Measurements from ENCODE around the gene ACBD5. TPM values are rescaled to one million over a fixed set of nuclear protein-coding genes. Genes with fewer than 3 reads are reported as not detected.
"Not testable (repeated sequence)": the region's sequence is repeated elsewhere in the genome, so short reads cannot be mapped to it uniquely, and the experiment has no call there.

The ACBD5 gene, protein sequence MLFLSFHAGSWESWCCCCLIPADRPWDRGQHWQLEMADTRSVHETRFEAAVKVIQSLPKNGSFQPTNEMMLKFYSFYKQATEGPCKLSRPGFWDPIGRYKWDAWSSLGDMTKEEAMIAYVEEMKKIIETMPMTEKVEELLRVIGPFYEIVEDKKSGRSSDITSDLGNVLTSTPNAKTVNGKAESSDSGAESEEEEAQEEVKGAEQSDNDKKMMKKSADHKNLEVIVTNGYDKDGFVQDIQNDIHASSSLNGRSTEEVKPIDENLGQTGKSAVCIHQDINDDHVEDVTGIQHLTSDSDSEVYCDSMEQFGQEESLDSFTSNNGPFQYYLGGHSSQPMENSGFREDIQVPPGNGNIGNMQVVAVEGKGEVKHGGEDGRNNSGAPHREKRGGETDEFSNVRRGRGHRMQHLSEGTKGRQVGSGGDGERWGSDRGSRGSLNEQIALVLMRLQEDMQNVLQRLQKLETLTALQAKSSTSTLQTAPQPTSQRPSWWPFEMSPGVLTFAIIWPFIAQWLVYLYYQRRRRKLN
- 10 to 100 TPM; 24.2 to 24.5 TPM for total RNA-seq

- no peaks in the 10 kb centered on the region for H3K27me3 Mint-ChIP-seq
- peaks cover 24% of the 10 kb centered on the region for H3K4me1 Mint-ChIP-seq
- H3K4me3 Mint-ChIP-seq = peak within 1 kb of the TSS; percentile 97
- DNase-seq = peak; percentile 87
- CTCF ChIA-PET = interaction anchor here (0.9 to 6.7 kb wide), 7 partner anchors 10 to 18 kb away, joined by 3 to 40 read pairs (median 4); no protein-coding TSS in a partner anchor
- H3K9me3 Mint-ChIP-seq (ENCODE audit: low read depth) = no peaks in the 10 kb centered on the region
- H3K36me3 Mint-ChIP-seq = peaks cover 11% of the 10 kb centered on the region
- peak; percentile 60 for ATAC-seq
- H3K27ac Mint-ChIP-seq = peak within 1 kb of the TSS; percentile 97
These were observed at the start of gene ACBD5 for GRCh38 chr10:27240212-27241009. ACBD5 (minus strand) TSS chr10:27240797; CDS start chr10:27240688, 109 bp downstream.

GRCh38 chr10:27285093-27285492 is 44.5 kb upstream of the ACBD5 start:
- peaks cover 24% of the 10 kb centered on the region for H3K27me3 Mint-ChIP-seq
- DNase-seq = peak; percentile 70
- H3K4me1 Mint-ChIP-seq = peaks cover 5% of the 10 kb centered on the region
- no peak overlapping the region for H3K27ac Mint-ChIP-seq
- ATAC-seq = peak; percentile 82
- no peak overlapping the region for H3K4me3 Mint-ChIP-seq
- H3K36me3 Mint-ChIP-seq = no peaks in the 10 kb centered on the region
- CTCF ChIA-PET = interaction anchor here (0.9 to 1.6 kb wide), 4 partner anchors 13 to 395 kb away, joined by 3 to 8 read pairs (median 4); no protein-coding TSS in a partner anchor
- no peaks in the 10 kb centered on the region for H3K9me3 Mint-ChIP-seq (ENCODE audit: low read depth)

DNA sequence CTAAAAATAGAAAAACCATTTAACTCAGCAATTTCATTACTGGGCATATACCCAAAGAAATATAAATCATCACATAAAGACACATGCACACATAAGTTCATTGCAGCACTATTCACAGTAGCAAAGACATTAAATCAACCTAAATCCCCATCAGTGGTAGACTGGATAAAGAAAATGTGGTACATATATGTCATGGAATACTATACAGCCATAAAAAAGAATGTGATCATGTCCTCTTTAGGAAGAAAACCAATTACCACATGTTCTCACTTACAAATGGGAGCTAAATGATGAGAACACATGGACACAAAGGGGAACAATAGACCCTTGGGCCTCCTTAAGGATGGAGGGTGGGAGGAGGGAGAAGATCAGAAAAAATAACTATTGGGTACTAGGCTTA is 36.0 kb upstream of the ACBD5 start:
- Mint-ChIP-seq H3K27ac (no peak overlapping the region), H3K4me3 (no peak overlapping the region), H3K9me3 (ENCODE audit: low read depth) (no peaks in the 10 kb centered on the region), H3K36me3 (peaks cover 1% of the 10 kb centered on the region), H3K4me1 (peaks cover 2% of the 10 kb centered on the region), H3K27me3 (peaks cover 59% of the 10 kb centered on the region)
- CTCF ChIA-PET = no interaction called here
- no peak for DNase-seq
- no peak for ATAC-seq

DNA sequence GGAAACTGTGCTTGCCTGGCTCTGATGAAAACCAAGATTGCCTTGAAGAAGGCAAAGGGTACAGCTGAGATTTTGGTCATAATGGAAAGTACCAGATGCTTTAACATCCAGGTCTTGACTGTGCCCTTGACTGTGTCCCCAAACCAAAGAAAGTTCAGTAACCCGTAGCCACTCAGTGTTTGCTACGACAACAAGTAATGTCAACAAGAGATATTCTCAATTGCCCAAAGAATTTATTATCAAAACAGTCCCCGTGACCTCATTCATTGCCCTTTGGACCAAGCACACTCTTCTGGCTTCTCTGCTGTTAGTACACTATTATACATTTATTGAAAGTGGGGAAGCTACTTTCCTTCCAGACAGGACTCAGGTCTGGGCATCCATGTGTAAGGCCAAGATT is 25.4 kb upstream of the ACBD5 start:
- DNase-seq; H3K4me1 Mint-ChIP-seq; H3K4me3 Mint-ChIP-seq; ATAC-seq; H3K36me3 Mint-ChIP-seq; H3K9me3 Mint-ChIP-seq (ENCODE audit: low read depth); CTCF ChIA-PET; H3K27ac Mint-ChIP-seq: not testable (repeated sequence)
- H3K27me3 Mint-ChIP-seq = peaks cover 48% of the 10 kb centered on the region

DNA sequence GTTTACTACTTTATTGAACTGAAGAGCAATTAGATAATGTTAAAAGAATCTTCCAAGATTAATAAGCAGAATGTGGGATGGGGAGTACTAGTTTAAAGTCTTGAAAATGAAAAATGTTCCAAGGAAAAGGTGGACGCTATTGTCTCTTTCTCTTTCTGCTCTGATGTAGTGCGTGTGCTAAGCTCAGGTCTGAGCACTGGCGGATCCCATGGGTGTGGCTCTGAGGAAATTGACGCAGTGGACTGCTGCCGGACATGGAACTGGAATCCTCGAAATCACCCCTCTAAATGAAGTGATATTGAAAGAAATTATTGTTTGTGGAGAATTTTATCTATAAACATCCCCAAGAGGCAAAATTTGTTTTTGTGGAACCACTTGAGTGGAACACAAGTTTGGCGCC is 22.2 kb upstream of the ACBD5 start:
- DNase-seq; ATAC-seq; H3K4me3 Mint-ChIP-seq; H3K9me3 Mint-ChIP-seq (ENCODE audit: low read depth); H3K27ac Mint-ChIP-seq; CTCF ChIA-PET; H3K36me3 Mint-ChIP-seq: not testable (repeated sequence)
- H3K4me1 Mint-ChIP-seq = peaks cover 15% of the 10 kb centered on the region
- peaks cover 59% of the 10 kb centered on the region for H3K27me3 Mint-ChIP-seq

DNA sequence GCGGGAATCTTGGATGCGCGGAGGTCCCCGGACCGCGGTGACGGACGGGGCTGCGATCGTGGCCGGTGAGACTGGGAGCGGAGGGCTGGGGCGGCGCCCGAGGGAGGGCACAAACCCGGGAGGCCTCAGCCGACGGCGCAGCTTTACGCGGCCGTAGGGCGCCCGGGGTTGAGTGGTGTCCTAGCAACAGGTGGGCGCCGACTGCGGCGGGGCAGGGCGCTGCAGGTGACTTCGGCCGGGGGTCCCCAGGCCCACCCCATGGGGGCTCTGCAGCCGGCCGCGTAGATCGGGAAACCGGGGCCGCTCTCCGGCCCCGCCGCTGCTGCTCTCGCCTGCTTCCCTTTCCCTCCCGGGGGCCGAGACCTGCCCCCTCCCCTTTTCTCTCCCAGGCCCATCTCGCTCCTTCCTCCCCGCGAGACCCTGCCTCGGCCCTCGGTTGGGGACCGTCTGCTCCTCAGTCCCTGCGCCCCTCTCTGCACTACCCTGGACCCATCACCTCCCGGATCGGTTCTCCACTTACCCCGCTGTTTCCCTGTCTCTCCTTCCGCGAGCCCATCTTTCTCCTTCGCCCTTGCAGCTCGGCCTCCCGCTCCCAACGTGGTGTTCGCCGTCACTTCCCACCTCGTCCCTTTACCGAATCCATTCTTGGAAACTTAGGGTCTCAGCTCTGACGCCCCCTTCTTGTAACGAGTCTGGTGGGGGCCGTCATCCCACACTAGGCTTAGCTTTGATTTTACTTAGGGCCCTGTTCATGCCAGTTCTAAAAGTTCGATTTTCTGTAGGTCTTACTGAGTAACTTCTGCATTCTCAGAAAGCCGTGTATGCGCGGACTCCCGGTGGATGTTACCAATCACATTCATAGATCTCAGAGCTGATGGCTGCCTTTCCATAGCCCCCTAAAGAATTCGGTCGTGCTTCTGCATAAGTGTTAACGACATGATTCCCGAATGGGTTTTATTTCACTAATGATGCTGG is 18.5 kb upstream of the ACBD5 start:
- Mint-ChIP-seq H3K9me3 (ENCODE audit: low read depth) (no peaks in the 10 kb centered on the region), H3K36me3 (no peaks in the 10 kb centered on the region), H3K4me3 (peak overlapping the region; percentile 73), H3K27ac (no peak overlapping the region), H3K27me3 (peaks cover 60% of the 10 kb centered on the region), H3K4me1 (peaks cover 24% of the 10 kb centered on the region)
- CTCF ChIA-PET = no interaction called here
- DNase-seq = no peak
- peak; percentile 73 for ATAC-seq

DNA sequence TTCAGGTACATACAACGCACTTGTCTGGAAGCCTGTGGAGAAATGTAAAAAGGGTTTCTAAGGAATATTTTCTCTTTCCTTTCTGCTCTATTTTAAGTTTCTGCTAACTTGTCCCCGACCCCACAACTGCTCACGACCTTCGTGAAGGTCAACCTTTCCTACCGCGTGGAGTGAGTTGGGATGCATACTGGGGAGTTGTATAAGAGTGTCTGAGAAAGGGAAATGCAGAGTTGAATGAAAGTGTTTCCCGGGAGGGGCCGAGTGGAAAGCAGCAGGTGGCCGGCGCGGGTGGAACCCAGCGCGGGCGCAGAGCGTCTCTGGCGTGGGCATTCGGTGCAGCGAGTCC is 17.9 kb upstream of the ACBD5 start:
- ATAC-seq = no peak
- no peaks in the 10 kb centered on the region for H3K36me3 Mint-ChIP-seq
- H3K9me3 Mint-ChIP-seq (ENCODE audit: low read depth) = no peaks in the 10 kb centered on the region
- H3K4me1 Mint-ChIP-seq = peaks cover 27% of the 10 kb centered on the region
- H3K27me3 Mint-ChIP-seq = peaks cover 57% of the 10 kb centered on the region
- H3K27ac Mint-ChIP-seq = no peak overlapping the region
- H3K4me3 Mint-ChIP-seq = peak overlapping the region; percentile 73
- no peak for DNase-seq
- CTCF ChIA-PET = no interaction called here

GRCh38 chr10:27256299-27257189 is 15.9 kb upstream of the ACBD5 start:
- DNase-seq (no peak), ATAC-seq (no peak)
- CTCF ChIA-PET = interaction anchor here (0.8 to 1.4 kb wide), 2 partner anchors 17 to 32 kb away, joined by 3 read pairs; no protein-coding TSS in a partner anchor
- Mint-ChIP-seq H3K9me3 (ENCODE audit: low read depth) (no peaks in the 10 kb centered on the region), H3K4me3 (peak overlapping the region; percentile 73), H3K27me3 (peaks cover 44% of the 10 kb centered on the region), H3K27ac (no peak overlapping the region), H3K36me3 (no peaks in the 10 kb centered on the region), H3K4me1 (peaks cover 35% of the 10 kb centered on the region)

GRCh38 chr10:27253576-27253975 is 13.0 kb upstream of the ACBD5 start:
- Mint-ChIP-seq H3K27me3 (peaks cover 16% of the 10 kb centered on the region), H3K9me3 (ENCODE audit: low read depth) (no peaks in the 10 kb centered on the region), H3K4me1 (peaks cover 28% of the 10 kb centered on the region), H3K4me3 (peak overlapping the region; percentile 76), H3K27ac (peak overlapping the region; percentile 56), H3K36me3 (no peaks in the 10 kb centered on the region)
- no peak for ATAC-seq
- DNase-seq = no peak
- CTCF ChIA-PET = interaction anchor here (1.1 to 2.1 kb wide), 3 partner anchors 11 to 30 kb away, joined by 3 to 28 read pairs (median 4); no protein-coding TSS in a partner anchor

GRCh38 chr10:27252267-27253000 is 11.8 kb upstream of the ACBD5 start:
- no peaks in the 10 kb centered on the region for H3K9me3 Mint-ChIP-seq (ENCODE audit: low read depth)

GRCh38 chr10:27251554-27251953 is 11.0 kb upstream of the ACBD5 start:
- Mint-ChIP-seq H3K4me1 (peaks cover 10% of the 10 kb centered on the region), H3K4me3 (no peak overlapping the region), H3K27ac (no peak overlapping the region), H3K36me3 (no peaks in the 10 kb centered on the region), H3K27me3 (no peaks in the 10 kb centered on the region), H3K9me3 (ENCODE audit: low read depth) (no peaks in the 10 kb centered on the region)
- DNase-seq = no peak
- CTCF ChIA-PET = interaction anchor here (0.6 to 2.7 kb wide), 8 partner anchors 9 to 491 kb away, joined by 3 to 28 read pairs (median 4); no protein-coding TSS in a partner anchor
- no peak for ATAC-seq

More at GRCh38 chr10:27252267-27253000, 11.8 kb upstream of the ACBD5 start:
- ATAC-seq (peak; percentile 98), DNase-seq (peak; percentile 86)
- Mint-ChIP-seq H3K4me1 (peaks cover 16% of the 10 kb centered on the region), H3K4me3 (peak overlapping the region; percentile 76), H3K36me3 (no peaks in the 10 kb centered on the region), H3K27ac (peak overlapping the region; percentile 87), H3K27me3 (peaks cover 5% of the 10 kb centered on the region)
- CTCF ChIA-PET = interaction anchor here (0.6 to 2.7 kb wide), 10 partner anchors 10 to 492 kb away, joined by 3 to 28 read pairs (median 3); no protein-coding TSS in a partner anchor
